ENCODE data around the gene RELL1.

Gene RELL1

DNA sequence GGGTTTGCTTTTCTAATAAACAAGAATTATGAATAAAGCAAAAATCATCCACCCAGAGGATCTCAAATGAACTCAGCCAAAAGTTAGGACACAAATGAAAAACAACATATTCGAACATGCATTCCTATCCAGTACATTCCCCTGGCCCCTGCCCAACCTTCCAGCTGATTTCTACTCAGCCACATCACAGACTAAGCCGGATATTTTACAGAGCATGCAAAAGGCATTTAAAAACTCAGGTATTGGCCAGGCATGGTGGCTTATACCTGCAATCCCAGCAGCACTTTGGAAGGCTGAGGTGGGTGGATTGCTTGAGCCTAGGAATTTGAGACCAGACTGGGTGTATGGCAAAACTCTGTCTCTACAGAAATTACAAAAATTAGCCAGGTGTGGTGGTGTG is 54.6 kb downstream of the RELL1 start:
- no peak for DNase-seq

DNA sequence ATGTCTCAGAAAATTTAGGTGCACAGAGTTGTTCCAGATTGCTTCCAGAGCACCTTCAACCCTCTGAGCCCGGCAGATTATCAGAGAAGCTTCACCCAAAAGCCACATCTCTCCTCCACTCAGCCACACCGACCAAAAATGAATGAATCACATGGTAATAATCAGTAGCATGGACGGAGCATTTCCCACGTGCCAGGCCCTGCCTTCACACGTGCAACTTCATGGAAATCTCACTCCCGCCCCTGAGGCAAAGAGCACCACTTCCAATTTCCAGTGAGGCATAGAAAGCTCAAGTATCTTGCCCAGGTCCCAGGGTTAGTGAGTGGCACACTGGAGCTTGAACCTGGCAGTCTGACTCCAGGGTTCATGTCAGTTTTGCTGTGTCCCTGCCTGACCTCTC is 56.5 kb downstream of the RELL1 start:
- DNase-seq = no peak

DNA sequence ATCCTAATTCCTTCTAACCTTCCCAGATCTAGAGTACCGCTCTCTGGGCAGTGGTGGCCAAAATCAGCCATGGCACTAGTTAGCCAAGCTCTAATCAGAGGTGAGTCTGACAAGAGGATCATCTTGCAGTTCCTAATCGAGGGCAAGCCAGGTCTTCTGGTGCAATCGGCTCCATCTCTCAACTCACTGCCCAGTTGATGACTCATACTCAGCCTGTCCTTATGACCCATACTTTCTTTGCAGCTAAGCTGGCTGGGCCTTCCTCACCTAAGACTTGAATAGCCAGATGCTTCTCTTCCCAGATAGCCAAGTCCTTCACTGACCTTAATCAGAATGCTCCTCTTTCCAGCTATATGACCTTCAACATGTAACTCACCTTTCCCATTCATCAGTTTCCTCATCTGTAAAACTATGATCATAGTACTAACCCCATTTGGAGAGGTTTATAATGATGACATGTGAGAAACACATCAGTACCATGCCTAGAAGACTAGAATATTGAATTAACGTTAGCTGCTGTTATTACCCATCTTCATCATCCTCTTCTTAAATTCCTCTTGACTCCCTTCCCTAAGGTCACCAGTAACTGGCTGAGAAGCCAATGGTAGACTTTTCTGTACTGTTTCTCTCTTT is 57.1 kb downstream of the RELL1 start:
- no peak for DNase-seq

DNA sequence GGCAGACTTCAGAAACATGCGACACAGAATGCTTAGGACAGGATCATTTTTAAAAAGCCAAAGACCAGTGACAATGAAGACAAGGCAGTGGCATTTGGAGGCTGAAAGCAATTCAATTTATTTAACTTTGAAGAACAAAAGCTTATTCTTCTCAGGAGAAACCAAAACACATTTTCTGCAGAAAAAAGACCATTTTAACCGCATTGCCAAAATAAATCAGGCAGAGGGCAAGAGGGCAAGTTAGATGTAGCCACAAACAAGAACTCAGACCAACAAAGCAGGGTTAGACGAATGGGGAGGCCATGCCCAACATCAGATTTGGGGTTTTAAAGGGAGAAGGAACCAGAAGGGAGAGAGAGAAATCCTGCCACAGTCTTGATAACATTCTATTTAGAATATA is 58.9 kb downstream of the RELL1 start:
- DNase-seq = no peak

DNA sequence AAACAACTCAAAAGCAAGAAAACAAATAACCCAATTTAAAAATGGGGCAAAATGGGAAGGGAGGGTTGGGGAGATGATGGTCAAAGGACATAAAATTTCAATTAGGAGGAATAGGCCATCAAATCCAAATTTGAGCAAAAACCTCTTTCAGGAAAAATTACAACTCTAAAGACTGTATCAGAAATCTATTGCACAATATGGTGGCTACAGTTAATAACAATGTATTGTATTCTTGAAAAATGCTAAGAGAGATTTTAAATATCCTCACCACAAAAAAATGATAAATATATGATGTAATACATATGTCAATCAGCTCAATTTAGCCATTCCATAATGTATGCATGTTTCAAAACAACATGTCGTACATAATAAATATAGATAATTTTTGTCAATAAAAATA is 60.7 kb downstream of the RELL1 start:
- DNase-seq = no peak

DNA sequence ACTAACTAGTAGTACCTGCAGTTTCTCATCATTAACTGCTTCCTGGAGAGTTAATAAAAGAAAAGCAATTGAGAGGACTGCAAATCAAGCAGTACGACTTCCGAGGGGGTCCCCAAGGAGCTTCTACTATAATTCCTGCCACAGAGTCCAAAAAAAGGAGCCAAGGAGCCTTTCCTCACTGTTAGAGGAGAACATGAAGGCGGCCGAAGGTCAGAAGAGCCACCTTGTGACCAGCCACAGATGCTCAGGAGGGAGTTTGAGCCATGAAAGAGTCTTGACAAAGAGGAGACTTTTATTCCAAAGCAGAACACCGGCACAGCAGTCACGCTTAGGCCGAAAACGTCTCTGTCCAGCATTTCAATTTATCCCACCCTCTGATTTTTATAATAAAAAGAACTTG is 62.2 kb downstream of the RELL1 start:
- DNase-seq = no peak

DNA sequence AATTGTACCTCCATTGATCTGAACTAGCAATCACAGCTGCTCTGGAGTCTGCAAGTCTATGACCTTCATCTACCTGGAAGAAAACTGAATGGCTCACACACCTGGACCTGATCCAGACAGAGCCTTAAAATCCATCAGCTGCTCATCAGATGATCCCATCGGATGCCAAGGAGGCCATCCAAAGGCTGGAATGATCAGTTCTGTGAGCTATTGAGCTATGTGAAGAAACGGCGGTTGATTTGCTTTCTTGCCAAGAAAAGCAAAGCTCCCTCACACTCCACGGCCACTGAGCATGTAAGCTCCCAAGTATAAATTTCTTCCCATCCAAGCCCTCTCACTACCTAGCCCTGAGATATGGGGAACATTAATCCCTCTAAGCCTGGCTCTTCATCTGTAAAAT is 63.1 kb downstream of the RELL1 start:
- no peak for DNase-seq

DNA sequence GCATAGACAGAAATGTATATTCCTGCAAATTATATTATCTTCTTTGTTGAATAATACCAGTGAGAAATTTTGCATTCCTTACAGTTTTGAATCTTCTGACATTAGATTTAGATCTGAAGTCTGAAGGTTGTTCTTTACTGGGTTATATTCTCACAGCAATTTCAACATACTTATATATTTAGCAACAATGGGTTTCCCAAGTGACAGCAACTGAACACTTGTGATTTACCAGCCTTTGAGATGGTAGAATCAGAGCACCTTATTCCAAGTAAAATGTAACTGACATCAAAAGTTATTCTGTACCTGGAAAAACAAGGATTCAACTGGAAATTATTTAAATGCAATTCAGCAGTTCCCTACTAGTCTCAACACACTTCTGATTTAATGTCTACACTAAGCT is 66.0 kb downstream of the RELL1 start:
- no peak for DNase-seq

DNA sequence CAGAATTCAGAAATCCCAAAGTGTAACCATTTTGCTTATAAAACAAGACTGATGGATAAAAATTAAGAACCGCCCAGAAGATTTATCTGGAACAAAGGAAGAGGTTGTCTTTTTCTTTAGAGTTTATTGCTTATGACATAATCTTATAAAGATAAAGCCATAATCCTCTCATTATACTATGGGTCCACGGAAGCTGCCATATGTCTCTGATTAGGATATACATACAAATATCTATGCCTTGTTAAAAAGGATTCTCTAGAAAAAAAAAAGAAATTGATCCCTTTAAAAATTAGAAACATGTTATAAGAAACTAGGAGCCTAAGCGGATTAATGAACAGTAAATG is 70.5 kb downstream of the RELL1 start:
- DNase-seq = no peak

DNA sequence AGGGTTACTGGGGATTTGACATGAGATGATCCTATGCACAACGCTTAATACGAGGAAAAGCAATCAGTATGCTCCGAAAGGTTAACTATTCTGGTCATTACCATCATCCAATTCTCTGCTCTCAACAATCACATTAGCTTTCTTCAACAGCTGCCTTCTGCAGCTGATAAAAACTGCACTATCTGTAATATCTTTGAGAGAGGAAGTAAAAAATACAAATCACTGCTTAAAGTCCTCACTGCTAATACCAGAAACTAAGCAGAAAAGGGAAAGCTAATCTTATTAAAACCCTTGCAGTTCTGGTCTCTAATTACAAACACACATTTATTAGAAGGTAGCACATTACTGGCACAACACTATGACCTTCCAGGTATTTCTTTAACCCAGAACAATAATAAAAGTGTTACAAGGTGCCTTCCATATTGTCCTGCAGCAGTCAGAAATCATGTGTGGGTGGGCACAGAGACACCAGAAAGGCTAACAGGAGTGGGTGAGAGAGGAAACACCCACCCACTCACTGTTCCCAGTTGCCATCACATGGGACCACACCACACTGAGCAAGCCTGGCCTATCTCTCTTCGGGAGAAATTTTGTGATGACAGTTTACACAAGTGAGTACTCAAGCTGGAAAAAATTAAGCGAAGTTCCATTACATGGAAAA is 71.0 kb downstream of the RELL1 start:
- no peak for DNase-seq

DNA sequence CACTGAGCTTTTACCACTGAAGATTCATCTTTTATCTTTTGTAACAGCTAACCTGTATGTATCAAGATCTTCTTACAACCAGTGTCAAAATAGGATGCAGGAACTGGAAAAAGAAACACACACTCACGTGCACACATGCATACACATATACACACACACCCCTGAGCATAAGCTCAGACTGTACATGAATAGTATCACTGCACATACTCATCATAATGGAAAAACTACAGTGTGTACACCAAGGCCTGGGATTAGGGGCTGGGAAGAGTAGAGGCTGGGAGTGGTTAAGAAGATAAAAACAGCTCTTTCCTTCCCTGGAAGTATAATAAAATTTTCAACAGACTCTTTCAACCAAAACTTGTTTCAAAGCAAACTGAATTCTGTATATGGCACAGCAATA is 73.4 kb downstream of the RELL1 start:
- DNase-seq = no peak

DNA sequence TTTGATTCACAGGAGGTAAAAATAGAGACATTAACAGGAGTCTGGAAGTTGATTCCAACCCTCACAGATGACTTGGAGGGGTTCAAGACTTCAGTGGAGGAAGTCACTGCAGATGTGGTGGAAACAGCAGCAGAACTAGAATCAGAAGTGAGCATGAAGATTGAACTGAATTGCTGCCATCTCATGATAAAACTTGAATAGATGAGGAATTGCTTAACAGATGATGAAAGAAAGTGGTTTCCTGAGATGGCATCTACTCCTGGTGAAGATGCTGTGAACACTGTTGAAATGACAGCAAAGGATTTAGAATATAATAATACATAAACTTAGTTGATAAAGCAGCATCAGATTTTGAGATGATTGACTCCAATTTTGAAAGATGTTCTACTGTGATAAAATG is 76.5 kb downstream of the RELL1 start:
- DNase-seq = no peak

DNA sequence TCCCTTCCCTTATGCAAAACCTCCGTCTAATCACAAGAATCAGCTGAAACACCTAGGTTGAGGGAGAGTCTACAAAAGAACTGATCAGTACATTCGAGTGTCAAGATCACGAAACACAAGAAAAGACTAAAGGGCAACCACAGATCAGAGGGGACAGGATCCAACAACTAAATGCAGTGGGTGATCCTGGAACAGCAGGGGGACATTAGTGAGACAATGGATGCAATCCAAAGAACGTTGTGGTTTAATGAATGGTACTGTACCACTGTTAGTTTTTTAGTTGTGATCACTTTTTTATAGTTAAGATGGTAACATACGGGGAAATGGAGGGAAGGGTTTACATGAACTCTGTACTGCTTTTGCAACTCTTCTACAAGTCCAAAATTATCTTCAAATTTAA is 79.2 kb downstream of the RELL1 start:
- DNase-seq = no peak

DNA sequence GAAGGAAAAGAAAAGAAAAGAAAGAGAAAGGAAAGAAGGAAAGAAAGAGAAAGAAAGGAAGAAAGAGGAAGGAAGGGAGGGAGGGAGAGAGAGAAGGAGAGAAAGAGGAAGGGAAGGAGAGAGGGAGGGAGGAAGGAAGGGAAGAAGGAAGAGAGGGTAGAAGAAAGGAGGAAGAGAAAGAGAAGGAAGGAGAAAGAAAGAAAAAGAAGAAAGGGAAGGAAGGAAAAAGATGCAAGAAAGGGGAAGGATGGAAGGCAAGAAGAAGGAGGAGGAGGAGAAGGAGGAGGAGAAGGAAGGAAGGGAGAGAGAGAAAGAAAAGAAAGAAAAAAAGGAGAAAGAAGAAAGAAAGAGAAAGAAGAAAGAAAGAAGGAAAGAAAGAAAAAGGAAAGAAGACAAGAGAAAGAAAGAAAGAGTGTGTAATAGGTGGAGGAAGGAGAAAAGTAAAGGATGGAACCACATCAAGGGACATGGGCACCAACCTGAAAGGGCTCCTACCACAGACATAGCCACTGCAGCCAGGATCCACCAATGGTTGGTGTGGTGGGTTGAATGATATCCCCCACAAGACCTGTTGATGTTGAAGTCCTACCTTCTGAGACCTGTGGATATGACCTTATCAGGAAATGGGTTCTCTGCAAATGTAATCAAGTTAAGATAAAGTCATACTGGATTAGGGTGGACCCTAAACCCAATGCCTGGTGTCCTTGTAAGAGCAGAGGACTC is 80.2 kb downstream of the RELL1 start:
- DNase-seq = no peak

DNA sequence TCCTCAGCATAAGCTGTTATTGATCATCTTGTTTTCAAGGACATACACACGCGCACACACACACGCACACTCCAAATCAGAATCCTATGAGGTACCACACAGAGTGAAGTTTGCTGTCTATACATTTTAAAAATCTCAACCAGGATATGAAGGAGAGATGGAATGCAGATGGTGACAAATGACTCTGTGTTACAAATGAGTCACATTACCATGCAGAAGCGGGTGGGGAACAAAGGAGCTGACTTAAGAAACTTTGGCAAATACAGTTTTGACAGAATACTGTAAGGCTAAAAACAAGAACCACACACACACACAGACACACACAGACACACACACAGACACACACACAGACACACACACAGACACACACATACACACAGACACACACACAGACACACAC is 81.7 kb downstream of the RELL1 start:
- no peak for DNase-seq

DNA sequence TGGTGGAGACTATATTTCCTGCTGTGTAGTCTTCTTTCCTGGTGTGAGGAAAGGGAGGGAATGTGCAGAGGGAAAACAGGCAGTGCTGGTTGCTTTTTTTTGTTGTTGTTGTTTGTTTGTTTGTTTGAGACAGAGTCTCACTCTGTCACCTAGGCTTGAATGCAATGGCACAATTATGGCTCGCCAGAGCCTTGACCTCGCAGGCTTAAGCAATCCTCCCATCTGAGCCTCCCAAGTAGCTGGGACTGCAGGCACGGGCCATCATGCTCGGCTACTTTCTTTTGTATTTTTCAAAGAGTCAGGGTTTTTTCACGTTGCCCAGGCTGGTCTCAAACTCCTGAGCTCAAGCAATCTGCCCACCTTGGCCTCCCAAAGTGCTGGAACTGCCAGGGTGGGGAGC is 82.5 kb downstream of the RELL1 start:
- no peak for DNase-seq

DNA sequence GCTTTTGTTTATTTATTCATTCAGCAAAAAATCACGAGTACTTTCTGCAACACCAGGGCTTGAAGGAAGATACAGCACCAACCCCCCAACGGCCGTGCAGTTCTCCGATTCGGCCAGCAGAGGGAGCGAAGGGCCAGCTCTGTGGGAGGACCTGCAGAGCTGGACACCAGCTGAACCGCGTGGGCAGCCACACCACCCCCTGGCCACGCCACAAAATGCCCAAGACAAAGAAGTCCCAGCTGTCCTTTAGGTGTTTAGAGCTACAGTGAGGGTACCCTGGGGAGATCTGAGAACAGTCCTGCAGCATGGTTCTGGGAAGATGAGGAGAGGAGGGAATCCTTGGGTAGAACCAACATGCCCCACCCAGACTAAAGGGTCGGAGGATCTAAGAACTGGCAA is 83.1 kb downstream of the RELL1 start:
- no peak for DNase-seq

DNA sequence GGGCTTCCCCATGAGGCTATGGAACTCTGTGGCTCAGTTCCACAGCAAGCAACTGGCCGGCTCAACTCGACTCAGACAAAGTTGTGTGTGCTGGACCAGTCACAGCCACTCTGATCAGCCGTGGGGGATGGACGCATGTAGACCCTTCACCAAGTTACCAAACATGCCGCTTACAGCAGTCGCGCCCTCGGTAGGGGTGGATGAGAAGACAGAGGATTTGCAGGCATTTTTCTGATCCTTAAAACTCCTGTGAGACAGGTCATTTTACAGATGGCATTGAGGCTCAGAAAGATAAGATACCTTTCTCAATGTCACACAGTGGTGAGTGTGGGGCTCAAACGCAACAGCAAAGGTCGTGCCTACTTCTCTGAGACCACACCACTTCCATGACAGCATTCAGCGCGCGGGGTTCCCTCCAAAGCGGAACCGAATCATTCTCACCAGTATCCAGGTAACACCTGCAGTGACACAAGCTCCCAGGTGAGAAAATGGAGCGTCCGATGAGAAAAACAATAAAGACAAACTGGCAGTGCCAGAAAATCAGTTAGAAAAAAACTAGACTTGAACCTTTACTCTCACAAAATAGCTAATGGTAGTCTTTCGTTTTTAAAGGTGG is 83.6 kb downstream of the RELL1 start:
- DNase-seq = no peak

DNA sequence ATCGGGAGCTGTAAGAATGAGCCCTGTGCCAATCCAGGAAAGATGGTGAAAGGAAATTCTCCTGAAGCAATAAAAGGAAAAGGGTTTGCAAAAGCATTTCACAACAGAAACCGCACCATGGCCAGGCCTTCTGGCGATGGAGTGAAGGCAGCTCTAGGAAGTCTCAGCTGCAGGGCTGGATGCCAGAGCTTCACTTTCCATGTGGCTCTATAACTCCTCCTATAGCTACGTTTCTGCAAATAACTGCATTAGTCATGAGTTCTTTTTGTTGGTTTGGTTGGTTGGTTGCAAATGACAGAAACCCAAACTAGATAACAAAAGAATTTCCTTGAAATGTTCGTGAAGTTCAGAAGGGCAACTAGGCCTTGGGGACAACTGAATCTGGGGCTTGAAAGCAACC is 84.6 kb downstream of the RELL1 start:
- DNase-seq = no peak

DNA sequence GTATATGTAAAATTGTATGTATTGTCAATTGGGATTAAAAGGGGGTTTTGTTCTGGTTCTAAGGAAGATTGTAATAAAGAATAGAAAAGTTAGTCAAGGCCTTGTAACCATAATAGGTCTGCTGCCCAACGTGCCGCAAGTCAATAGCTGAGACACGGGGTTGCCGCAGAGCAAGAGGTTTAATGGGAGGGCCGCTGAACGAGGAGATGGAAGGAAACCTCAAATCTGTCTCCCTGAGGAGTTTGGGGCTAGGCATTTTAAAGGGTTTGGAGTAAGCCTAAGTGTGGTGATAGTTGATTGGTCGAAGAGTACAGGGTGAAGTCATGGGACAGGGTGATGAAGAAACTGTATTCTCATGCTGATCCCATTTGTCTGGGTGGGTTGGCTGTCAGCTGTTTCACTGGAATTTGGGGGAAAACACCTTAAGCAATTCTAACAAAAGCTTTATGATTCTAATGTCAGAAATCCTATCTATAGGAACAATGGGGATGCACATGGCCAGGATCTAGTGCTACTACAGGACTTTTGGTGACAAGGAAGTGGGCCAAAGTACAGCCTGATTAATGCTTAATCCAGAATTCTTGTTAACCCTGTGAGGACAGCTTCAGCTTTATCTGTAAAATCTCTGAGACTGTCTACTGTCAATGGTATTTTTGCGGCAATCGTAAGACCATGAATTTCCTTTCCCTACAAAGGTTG is 86.9 kb downstream of the RELL1 start:
- no peak for DNase-seq

DNA sequence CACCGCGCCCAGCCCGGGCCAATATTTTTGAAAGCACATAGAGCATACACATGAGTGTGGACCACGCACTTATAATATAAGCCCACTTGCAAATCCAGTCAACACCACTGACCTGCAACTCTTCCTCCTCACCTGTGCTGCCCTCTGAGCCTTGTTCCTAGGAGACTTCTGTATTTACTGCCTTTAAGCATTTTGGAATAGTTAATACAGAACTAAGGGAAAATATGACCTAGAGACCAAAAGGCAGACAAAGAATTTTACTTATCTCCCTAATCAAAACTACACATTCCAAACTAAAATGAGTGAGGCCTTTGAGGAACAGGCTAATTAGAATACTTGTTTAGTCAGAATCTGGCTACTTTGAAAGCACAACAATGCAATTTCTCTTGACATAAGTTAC is 89.1 kb downstream of the RELL1 start:
- no peak for DNase-seq

DNA sequence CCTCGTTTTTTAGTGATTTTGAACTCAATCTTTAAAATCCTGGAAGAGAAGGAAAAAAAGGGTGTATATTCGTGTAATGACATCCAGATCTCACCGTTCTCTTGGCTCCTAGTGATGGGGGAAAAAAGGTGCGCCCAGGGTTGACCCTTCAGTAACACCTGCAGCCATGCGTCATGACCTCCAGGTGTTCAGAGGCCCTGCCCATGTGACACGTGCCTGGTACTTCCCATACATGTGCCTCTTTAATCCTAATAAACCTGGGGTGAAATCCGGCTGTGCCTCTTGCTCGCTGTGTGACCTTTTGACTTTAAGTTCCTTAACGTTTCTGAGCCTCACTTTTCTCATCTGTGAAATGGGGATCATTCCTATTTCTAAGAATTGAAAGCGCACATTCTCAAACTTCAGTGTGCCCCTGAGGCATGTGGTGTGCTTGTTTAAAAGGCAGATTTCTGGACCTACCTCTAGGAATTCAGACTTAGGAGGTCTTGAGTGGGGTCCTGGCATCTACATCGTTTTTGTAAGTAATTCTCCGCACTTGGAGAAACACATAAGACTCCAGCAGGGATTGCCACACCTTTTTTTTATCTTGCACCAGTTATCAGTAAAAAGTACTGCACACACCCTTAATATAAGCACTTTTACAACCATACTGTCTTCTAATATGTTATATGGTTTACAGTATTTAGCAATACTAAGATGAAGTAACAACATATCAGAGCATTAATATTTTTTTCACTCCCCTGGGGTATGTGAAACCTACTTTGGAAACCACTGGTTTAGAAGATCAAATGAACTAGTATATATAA is 90.1 kb downstream of the RELL1 start:
- no peak for DNase-seq

DNA sequence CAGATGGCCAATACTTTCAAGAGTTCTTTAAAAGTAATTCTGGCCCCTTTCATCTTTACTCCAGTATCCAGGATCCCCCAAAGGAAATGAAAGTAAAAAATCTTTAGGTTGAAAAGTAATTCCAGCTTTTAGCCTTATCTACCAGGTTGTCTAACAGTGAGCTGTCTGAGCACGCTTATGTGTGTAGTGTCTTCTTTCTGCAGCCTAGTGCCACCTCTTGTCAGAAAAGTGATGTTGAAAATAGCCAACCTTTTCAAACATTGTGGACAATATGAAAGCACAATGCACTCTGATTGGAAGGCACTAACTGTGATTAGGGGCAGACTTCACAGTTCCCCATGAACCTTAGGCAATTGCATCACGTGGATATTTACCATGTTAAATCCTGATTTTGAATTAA is 92.1 kb downstream of the RELL1 start:
- DNase-seq = no peak

Measured in SHP77 treated with DMSO at 0.1 percent for 48 hours (cell line).